ENCODE data around the gene OBSL1. TPM values are rescaled to one million over a fixed set of nuclear protein-coding genes. Genes with fewer than 3 reads are reported as not detected.

OBSL1 gene
- total RNA-seq, 2 donors from 2014 or later, result 9.9 to 13.2 TPM

DNA sequence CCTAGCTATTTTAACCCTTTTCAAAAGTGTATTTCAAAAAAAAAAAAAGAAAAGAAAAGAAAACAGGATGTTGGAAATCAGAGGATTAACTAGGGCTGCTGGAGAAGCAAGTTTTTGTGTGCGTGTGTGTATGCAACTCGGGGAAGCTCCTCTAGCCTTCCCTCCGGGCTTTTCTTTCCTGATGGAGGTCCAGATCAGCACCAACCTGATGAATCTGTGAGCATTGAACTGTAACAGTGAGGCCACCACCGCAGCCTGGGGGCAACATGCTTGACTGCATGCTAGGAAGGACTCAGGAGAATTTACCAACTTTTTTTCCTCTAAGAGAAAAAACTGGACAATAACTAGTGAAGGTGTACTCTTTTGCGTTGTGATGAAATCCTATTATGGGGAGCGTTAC is 2.3 kb downstream of the OBSL1 start:
- Histone ChIP-seq H3K27ac (no peak overlapping the region), H3K36me3 (no peaks in the 10 kb centered on the region), H3K9me3 (no peaks in the 10 kb centered on the region), H3K27me3 (peaks cover 8% of the 10 kb centered on the region), H3K9ac (ENCODE audit: low read depth in 2 of 2, low read length in 2 of 2) (no peak overlapping the region), H3K4me3 (no peak overlapping the region), H3K4me1 (no peaks in the 10 kb centered on the region)
- intact Hi-C loops (cut with DNase I), result no loop called here
- DNase-seq, result no peak
- TF ChIP-seq, protein P1, sequence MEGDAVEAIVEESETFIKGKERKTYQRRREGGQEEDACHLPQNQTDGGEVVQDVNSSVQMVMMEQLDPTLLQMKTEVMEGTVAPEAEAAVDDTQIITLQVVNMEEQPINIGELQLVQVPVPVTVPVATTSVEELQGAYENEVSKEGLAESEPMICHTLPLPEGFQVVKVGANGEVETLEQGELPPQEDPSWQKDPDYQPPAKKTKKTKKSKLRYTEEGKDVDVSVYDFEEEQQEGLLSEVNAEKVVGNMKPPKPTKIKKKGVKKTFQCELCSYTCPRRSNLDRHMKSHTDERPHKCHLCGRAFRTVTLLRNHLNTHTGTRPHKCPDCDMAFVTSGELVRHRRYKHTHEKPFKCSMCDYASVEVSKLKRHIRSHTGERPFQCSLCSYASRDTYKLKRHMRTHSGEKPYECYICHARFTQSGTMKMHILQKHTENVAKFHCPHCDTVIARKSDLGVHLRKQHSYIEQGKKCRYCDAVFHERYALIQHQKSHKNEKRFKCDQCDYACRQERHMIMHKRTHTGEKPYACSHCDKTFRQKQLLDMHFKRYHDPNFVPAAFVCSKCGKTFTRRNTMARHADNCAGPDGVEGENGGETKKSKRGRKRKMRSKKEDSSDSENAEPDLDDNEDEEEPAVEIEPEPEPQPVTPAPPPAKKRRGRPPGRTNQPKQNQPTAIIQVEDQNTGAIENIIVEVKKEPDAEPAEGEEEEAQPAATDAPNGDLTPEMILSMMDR (IDR thresholded peaks at IDR 0.05), result no peak

DNA sequence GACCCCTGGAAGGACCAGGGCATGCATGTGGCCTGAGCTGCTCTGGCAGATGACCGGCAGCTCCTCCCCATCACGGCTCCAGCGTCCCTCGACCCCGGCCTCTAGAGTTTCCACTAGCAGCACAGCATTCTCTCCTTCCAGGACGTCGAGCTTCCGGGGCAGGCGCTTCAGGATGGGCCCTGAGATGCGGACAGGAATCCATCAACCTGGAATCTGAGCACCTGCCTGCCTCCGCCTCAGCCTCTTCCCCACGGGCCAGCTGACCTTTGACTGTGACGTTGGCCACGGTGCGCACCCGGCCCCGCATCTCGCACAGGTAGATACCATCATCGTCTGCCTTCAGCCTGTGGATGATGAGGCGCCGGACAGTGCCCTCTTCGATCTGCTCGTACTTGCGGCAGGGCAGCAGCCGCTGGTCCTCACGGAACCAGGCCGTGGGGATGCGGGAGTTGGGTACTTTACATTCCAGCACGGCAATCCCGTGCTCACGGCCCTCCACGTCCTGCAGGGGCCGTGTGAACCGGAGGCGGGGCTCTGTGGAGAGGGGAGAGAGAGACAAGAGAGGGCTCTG is 3.5 kb downstream of the OBSL1 start:
- no peak for DNase-seq
- TF ChIP-seq, protein P1 (IDR thresholded peaks at IDR 0.05), result no peak
- intact Hi-C loops (cut with DNase I), result no loop called here

DNA sequence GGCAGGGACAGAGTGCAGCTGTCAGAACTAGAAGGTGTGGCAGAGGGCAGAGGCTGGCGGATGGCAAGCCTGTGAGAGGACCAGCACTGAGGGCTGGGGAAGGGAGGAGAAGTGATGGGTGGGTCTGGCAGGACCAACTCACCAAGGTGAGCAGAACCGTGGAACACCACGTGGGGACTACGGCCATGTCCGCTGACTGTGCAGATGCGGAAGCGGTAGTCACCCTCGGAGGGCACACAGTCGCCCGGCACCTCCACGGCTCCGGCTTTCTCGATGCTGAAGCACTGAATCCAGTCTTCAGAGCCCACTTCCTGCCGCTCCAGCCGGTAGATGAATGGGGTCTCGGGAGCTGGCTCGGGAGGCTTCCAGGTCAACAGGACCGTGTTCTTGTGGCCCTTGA is 4.2 kb downstream of the OBSL1 start:
- peaks cover 8% of the 10 kb centered on the region for H3K27me3 ChIP-seq
- H3K9ac ChIP-seq (ENCODE audit: low read depth in 2 of 2, low read length in 2 of 2), result no peak overlapping the region
- H3K9me3 ChIP-seq, result no peaks in the 10 kb centered on the region
- no peak for DNase-seq
- TF ChIP-seq, protein P1 (IDR thresholded peaks at IDR 0.05), result no peak
- intact Hi-C loops (cut with DNase I), result no loop called here
- H3K27ac ChIP-seq, result no peak overlapping the region
- H3K4me1 ChIP-seq, result no peaks in the 10 kb centered on the region
- H3K4me3 ChIP-seq, result no peak overlapping the region
- H3K36me3 ChIP-seq, result no peaks in the 10 kb centered on the region

More for the DNA sequence above, 3.5 kb downstream of the OBSL1 start:
- Histone ChIP-seq H3K27ac (no peak overlapping the region), H3K4me3 (no peak overlapping the region), H3K9me3 (no peaks in the 10 kb centered on the region), H3K4me1 (no peaks in the 10 kb centered on the region), H3K9ac (ENCODE audit: low read depth in 2 of 2, low read length in 2 of 2) (no peak overlapping the region), H3K27me3 (peaks cover 8% of the 10 kb centered on the region), H3K36me3 (no peaks in the 10 kb centered on the region)

DNA sequence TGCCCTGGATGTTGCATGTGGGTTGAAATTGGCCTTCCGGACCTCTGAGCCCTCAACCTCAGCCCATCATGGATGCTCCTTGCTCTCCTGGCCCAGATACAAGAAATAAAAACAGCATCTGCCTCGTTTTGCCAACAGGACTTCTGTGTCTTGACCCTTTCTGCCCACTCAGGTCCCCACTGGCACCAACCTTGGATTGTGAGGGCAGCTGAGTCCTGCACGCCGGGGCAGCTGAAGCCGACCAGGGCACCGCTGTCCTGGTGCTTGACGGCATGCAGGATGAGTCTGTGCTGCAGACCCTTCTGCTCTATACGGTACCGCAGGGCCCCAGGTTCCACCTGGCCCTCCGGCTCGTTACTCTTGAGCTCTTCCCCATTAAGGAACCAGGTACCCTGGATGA is 4.7 kb downstream of the OBSL1 start:
- Histone ChIP-seq H3K4me3 (no peak overlapping the region), H3K9ac (ENCODE audit: low read depth in 2 of 2, low read length in 2 of 2) (no peak overlapping the region), H3K4me1 (no peaks in the 10 kb centered on the region), H3K27me3 (peaks cover 8% of the 10 kb centered on the region), H3K9me3 (no peaks in the 10 kb centered on the region), H3K27ac (no peak overlapping the region), H3K36me3 (no peaks in the 10 kb centered on the region)
- DNase-seq, result no peak
- TF ChIP-seq, protein P1 (IDR thresholded peaks at IDR 0.05), result no peak
- intact Hi-C loops (cut with DNase I), result no loop called here

DNA sequence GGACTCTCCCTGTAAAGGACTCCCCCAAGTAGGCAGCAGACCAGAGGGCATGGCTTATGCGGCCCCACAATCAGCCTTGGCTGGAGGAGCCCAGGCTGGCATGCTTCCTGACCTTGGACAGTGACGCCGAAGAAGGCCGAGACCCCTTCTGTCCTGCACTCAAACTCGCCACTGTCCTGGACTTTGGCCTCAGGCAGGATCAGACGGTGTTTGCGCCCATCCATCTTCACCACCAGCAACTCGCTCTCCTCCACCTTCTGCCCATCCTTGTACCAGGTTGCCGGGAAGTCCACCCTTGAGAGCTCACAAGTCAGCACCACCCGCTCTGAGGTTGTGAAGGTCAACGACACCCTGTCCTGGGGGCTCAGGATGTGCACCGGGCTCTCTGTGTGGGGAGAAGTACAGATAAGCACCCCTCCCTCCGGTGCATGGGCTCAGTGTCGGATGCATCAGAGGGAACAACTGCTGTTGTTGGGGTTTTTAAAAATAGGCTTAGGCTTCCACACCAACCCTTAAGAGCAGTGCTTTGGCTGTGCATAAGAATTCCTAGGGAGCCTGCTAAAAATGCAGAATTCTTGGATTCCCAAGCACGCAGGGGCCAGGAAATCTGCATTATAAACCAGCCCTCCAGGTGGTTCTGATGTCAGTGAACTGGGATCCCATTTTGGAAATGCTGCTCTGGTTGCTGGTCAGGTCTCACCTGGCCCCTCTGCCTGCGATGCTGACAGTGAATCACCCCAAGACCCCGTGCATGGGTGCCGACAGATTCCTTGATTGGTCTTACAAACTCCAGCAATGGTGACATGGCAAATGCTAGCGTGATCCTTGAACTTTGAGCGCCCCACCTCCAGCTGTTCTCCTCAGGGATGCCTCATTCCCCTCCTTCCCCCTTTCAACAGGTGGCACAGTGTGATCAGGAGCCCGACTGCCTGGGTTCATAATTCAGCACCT is 5.9 kb downstream of the OBSL1 start:
- Histone ChIP-seq H3K27ac (no peak overlapping the region), H3K9ac (ENCODE audit: low read depth in 2 of 2, low read length in 2 of 2) (no peak overlapping the region), H3K4me1 (no peaks in the 10 kb centered on the region), H3K36me3 (no peaks in the 10 kb centered on the region), H3K9me3 (no peaks in the 10 kb centered on the region), H3K27me3 (no peaks in the 10 kb centered on the region), H3K4me3 (no peak overlapping the region)
- intact Hi-C loops (cut with DNase I), result no loop called here
- no peak for DNase-seq
- TF ChIP-seq, protein P1 (IDR thresholded peaks at IDR 0.05), result no peak

All from colonic mucosa (tissue), 4 donors.